Endothelial cell of hepatic sinusoid (primary cell): ENCODE measurements around the gene CFP.
"Not testable (repeated sequence)": the region's sequence is repeated elsewhere in the genome, so short reads cannot be mapped to it uniquely, and the experiment has no call there.

Experiments used
- in situ Hi-C: cut with HindIII; loops from 2 replicates; pipeline ENCODE4 v1.10.0; 2017; ENCODE audit warnings: low sequenced_read_pairs

Gene CFP

GRCh38 chrX:47607091-47607490 is 22.6 kb downstream of the CFP start:
- in situ Hi-C loops = no loop called here

GRCh38 chrX:47605024-47605423 is 24.7 kb downstream of the CFP start:
- in situ Hi-C loops = no loop called here

- in situ Hi-C loops = not testable (repeated sequence)
Measured at GRCh38 chrX:47603125-47603524, 26.6 kb downstream of the CFP start.

GRCh38 chrX:47597222-47597621 is 32.5 kb downstream of the CFP start:
- in situ Hi-C loops = no loop called here

GRCh38 chrX:47596256-47596655 is 33.5 kb downstream of the CFP start:
- in situ Hi-C loops = no loop called here

- in situ Hi-C loops = no loop called here
Measured at GRCh38 chrX:47595716-47596251, 33.9 kb downstream of the CFP start.

GRCh38 chrX:47593522-47593921 is 36.2 kb downstream of the CFP start:
- in situ Hi-C loops = no loop called here

- in situ Hi-C loops = no loop called here
Measured at GRCh38 chrX:47590984-47591383, 38.7 kb downstream of the CFP start.

GRCh38 chrX:47587906-47588735 is 41.6 kb downstream of the CFP start:
- in situ Hi-C loops = no loop called here

- in situ Hi-C loops = no loop called here
Measured at GRCh38 chrX:47587091-47587891, 42.4 kb downstream of the CFP start.

GRCh38 chrX:47586043-47586787 is 43.5 kb downstream of the CFP start:
- in situ Hi-C loops = no loop called here

- in situ Hi-C loops = no loop called here
Measured at GRCh38 chrX:47585273-47585672, 44.5 kb downstream of the CFP start.

GRCh38 chrX:47584714-47585113 is 45.0 kb downstream of the CFP start:
- in situ Hi-C loops = no loop called here

- in situ Hi-C loops = no loop called here
Measured at GRCh38 chrX:47583240-47583861, 46.4 kb downstream of the CFP start.

GRCh38 chrX:47581731-47582647 is 47.7 kb downstream of the CFP start, which contains the start of gene TIMP1:
TIMP1 (plus strand) TSS chrX:47582436; CDS start chrX:47583416, 980 bp downstream.
- in situ Hi-C loops = no loop called here

GRCh38 chrX:47579537-47579936 is 50.2 kb downstream of the CFP start:
- in situ Hi-C loops = no loop called here

GRCh38 chrX:47578692-47579091 is 51.0 kb downstream of the CFP start:
- in situ Hi-C loops = no loop called here

- in situ Hi-C loops = no loop called here
Measured at GRCh38 chrX:47577901-47578300, 51.8 kb downstream of the CFP start.

GRCh38 chrX:47577424-47577823 is 52.3 kb downstream of the CFP start:
- in situ Hi-C loops = no loop called here
